Adrenal gland (tissue), 12 donors: ENCODE measurements around the gene WDR20. TPM values are rescaled to one million over a fixed set of nuclear protein-coding genes. Genes with fewer than 3 reads are reported as not detected.

Experiments used
- DNase-seq, 7 donors: peaks; one replicate each; pipeline ENCODE4 v3.0.0-alpha.2; 2019 to 2020
- H3K27ac ChIP-seq, 5 donors: fragments of 200-600 bp; sonication (generic) in 4 of 5; 1 replicate in 3 of 5; 2 replicates in 2 of 5; pipeline versions ENCODE4 v1.5.1 to v1.8.0; 2016 to 2020; ENCODE audit warnings: mild to moderate bottlenecking in 1 of 5
- H3K27me3 ChIP-seq: fragments of 200-600 bp; 2 replicates; pipeline ENCODE4 v1.8.0; 2021
- H3K36me3 ChIP-seq, 2 donors: fragments of 200-600 bp; replicated peaks in 1 of 2; 1 replicate in 1 of 2; 2 replicates in 1 of 2; pipeline versions ENCODE4 v1.5.1 to v1.8.0; 2018 to 2022
- H3K4me1 ChIP-seq, 2 donors: fragments of 200-600 bp; replicated peaks in 1 of 2; 1 replicate in 1 of 2; 2 replicates in 1 of 2; pipeline versions ENCODE4 v1.5.1 to v1.8.0; 2018 to 2021
- H3K4me3 ChIP-seq, 4 donors: fragments of 200-600 bp; sonication (generic) in 3 of 4; one replicate each; pipeline ENCODE4 v1.5.1; 2016 to 2018
- H3K9me3 ChIP-seq, 3 donors: fragments of 200-600 bp; sonication (generic) in 1 of 3; replicated peaks in 1 of 3; 1 replicate in 2 of 3; 2 replicates in 1 of 3; pipeline versions ENCODE4 v1.5.1 to v1.8.0; 2016 to 2021
- POLR2A ChIP-seq, 2 donors: fragments of 450-650 bp; IDR thresholded peaks; one replicate each; pipeline ENCODE4 v1.6.1; 2017; ENCODE audit warnings: antibody characterized with exemption in 2 of 2, mild to moderate bottlenecking in 2 of 2, moderate library complexity in 1 of 2
- WGBS, 4 donors: extraction: QIAGEN DNeasy Blood & Tissue Kit in 2 of 4; methylation state at CpG; one replicate each; pipeline versions ENCODE4 v1.1.5 to v1.1.7; 2013 to 2017; 5-methylcytosine and 5-hydroxymethylcytosine counted together
- intact Hi-C, 2 donors: fragments of 100-400 bp; cut with DNase I; formaldehyde crosslinking; loops; one replicate each; pipeline versions ENCODE4 v1.14.1 to v1.15.0; 2022 to 2023
- polyA plus RNA-seq, 3 donors: library from polyadenylated mRNA; stranded (reverse); fragments of 200-250 nt in 2 of 3; fragments of 350-450 nt in 1 of 3; fragmentation: Illumina TruSeq in 1 of 3; extraction: RNeasy Lipid Tissue Mini Kit (QIAGEN cat#74804) in 1 of 3; gene quantifications; one replicate each; pipeline ENCODE4 v1.2.3, GENCODE V29; 2013 to 2014
- total RNA-seq, 9 donors: library from RNA; depleted of rRNA in 4 of 9; stranded (reverse); fragments of >200 nt in 4 of 9; fragments of 120-200 nt in 1 of 9; fragmentation: NEBNext Ultra II Directional in 1 of 9; extraction: Animal tissue kit (Norgen Biotek cat#: 25700) in 1 of 9; gene quantifications; one replicate each; pipeline versions ENCODE4 v1.1.0 to v1.2.4, GENCODE V29; 2013 to 2023
- TF ChIP-seq, protein P1 (sequence below), 6 experiments: fragments of 450-650 bp in 4 of 6; fragments of 200-600 bp in 2 of 6; sonication (generic) in 1 of 6; IDR thresholded peaks; 1 replicate in 5 of 6; 2 replicates in 1 of 6; pipeline versions ENCODE4 v1.5.1 to v1.8.0; 2016 to 2021; ENCODE audit warnings: antibody characterized with exemption in 6 of 6, mild to moderate bottlenecking in 2 of 6, moderate library complexity in 1 of 6
- donor health status: healthy with polysubstance abuse.
- donor health status: Bipolar disorder and iron deficiency.
- donor health status: DM: yes; HTN: yes; CAD: no.
- donor health status: DM: no; HTN: no; CAD: no.
- donor health status: DM: no; HTN: no; CAD: no.
- donor health status: DM: yes; HTN: yes; CAD: no.

Gene WDR20
- total and polyA plus RNA-seq, 12 donors: 13.1 to 55.9 (median 38.3) TPM

- H3K4me3 ChIP-seq: no peak overlapping the region
- no peak overlapping the region for H3K27ac ChIP-seq
- 72 to 79% (median 75%) methylated on average over 4 of the region's 4 CpGs for WGBS, 4 donors
- intact Hi-C loops: no loop called here
- no peaks in the 10 kb centered on the region for H3K36me3 ChIP-seq
- H3K27me3 ChIP-seq: no peaks in the 10 kb centered on the region
- TF ChIP-seq POLR2A (IDR thresholded peaks at IDR 0.05): no peak
- TF ChIP-seq, protein P1, sequence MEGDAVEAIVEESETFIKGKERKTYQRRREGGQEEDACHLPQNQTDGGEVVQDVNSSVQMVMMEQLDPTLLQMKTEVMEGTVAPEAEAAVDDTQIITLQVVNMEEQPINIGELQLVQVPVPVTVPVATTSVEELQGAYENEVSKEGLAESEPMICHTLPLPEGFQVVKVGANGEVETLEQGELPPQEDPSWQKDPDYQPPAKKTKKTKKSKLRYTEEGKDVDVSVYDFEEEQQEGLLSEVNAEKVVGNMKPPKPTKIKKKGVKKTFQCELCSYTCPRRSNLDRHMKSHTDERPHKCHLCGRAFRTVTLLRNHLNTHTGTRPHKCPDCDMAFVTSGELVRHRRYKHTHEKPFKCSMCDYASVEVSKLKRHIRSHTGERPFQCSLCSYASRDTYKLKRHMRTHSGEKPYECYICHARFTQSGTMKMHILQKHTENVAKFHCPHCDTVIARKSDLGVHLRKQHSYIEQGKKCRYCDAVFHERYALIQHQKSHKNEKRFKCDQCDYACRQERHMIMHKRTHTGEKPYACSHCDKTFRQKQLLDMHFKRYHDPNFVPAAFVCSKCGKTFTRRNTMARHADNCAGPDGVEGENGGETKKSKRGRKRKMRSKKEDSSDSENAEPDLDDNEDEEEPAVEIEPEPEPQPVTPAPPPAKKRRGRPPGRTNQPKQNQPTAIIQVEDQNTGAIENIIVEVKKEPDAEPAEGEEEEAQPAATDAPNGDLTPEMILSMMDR (IDR thresholded peaks at IDR 0.05): no peak
- peaks cover 8 to 50% of the 10 kb centered on the region in 2 donors for H3K4me1 ChIP-seq
- DNase-seq: no peak
- no peaks in the 10 kb centered on the region for H3K9me3 ChIP-seq
Measured at GRCh38 chr14:102141797-102142196, 2.1 kb downstream of the WDR20 start.

- TF ChIP-seq, protein P1 (IDR thresholded peaks at IDR 0.05): no peak
- TF ChIP-seq POLR2A (IDR thresholded peaks at IDR 0.05): no peak
- no peaks in the 10 kb centered on the region for H3K36me3 ChIP-seq
- H3K4me1 ChIP-seq: peaks cover 8 to 50% of the 10 kb centered on the region in 2 donors
- no peak overlapping the region for H3K27ac ChIP-seq
- no peaks in the 10 kb centered on the region for H3K9me3 ChIP-seq
- DNase-seq: no peak
- H3K4me3 ChIP-seq: no peak overlapping the region
- intact Hi-C loops: no loop called here
- no peaks in the 10 kb centered on the region for H3K27me3 ChIP-seq
Measured at GRCh38 chr14:102144914-102145313, 5.2 kb downstream of the WDR20 start.

DNA sequence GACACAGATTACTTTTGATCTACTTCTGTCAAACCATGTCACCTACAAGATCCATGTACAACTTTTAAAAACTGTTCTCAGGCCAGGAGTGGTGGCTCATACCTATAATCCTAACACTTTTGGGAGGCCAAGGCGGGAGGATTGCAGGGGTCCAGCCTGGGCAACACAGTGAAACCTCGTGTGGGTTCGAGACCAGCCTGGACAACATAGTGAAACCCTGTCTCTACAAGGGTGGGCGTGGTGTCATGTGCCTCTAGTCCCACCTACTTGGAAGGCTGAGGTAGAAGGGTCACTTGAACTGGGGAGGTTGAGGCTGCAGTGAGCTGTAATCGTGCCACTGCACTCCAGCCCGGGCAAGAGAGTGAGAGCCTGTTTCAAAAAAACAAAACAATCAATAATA, 5.7 kb downstream of the WDR20 start:
- Histone ChIP-seq H3K9me3 (no peaks in the 10 kb centered on the region), H3K36me3 (no peaks in the 10 kb centered on the region), H3K27me3 (no peaks in the 10 kb centered on the region), H3K4me3 (no peak overlapping the region), H3K27ac (no peak overlapping the region), H3K4me1 (peaks cover 9 to 55% of the 10 kb centered on the region in 2 donors)
- intact Hi-C loops: no loop called here
- TF ChIP-seq, protein P1 (IDR thresholded peaks at IDR 0.05): no peak
- no peak for TF ChIP-seq POLR2A (IDR thresholded peaks at IDR 0.05)
- DNase-seq: peak in 1 of 7 donors; percentile 18
- WGBS, 4 donors: 93 to 96% (median 94%) methylated on average over 5 to 6 of the region's 6 CpGs

DNA sequence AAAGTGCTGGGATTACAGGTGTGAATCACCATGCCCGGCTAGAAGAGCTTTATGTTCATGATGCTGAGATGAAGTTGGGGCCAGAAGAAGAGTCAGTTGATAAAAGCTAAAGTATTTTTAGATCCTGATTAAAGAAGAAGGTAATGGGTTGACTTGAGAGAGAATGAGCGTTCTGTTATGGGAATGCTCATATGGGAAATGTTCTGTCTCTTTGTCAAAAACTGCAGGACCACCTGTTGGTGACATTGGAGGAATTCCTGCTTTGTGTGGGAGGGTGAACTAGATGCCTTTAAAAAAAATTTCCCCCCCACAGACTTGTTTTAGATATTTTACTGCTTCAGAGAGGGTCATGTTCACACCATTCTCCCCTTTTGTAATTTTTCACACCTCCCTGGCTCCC, 6.7 kb downstream of the WDR20 start:
- Histone ChIP-seq H3K36me3 (no peaks in the 10 kb centered on the region), H3K4me3 (no peak overlapping the region), H3K27me3 (no peaks in the 10 kb centered on the region), H3K4me1 (peaks cover 9 to 58% of the 10 kb centered on the region in 2 donors), H3K9me3 (no peaks in the 10 kb centered on the region), H3K27ac (no peak overlapping the region)
- TF ChIP-seq POLR2A (IDR thresholded peaks at IDR 0.05): no peak
- TF ChIP-seq, protein P1 (IDR thresholded peaks at IDR 0.05): no peak
- WGBS, 4 donors: 69 to 76% (median 72%) methylated on average over 2 of the region's 2 CpGs
- DNase-seq: no peak
- intact Hi-C loops: no loop called here
